Adrenal gland (tissue), 12 donors: ENCODE results near the gene PPP3R2. TPM values are rescaled to one million over a fixed set of nuclear protein-coding genes. Genes with fewer than 3 reads are reported as not detected.
"Not testable (repeated sequence)": the region's sequence is repeated elsewhere in the genome, so short reads cannot be mapped to it uniquely, and the experiment has no call there.

ENCODE experiments used
- DNase-seq, 7 donors: peaks; one replicate each; pipeline ENCODE4 v3.0.0-alpha.2; 2019 to 2020
- H3K27ac ChIP-seq, 5 donors: fragments of 200-600 bp; sonication (generic) in 4 of 5; 1 replicate in 3 of 5; 2 replicates in 2 of 5; pipeline versions ENCODE4 v1.5.1 to v1.8.0; 2016 to 2020; ENCODE audit warnings: mild to moderate bottlenecking in 1 of 5
- H3K27me3 ChIP-seq: fragments of 200-600 bp; 2 replicates; pipeline ENCODE4 v1.8.0; 2021
- H3K36me3 ChIP-seq, 2 donors: fragments of 200-600 bp; replicated peaks in 1 of 2; 1 replicate in 1 of 2; 2 replicates in 1 of 2; pipeline versions ENCODE4 v1.5.1 to v1.8.0; 2018 to 2022
- H3K4me1 ChIP-seq, 2 donors: fragments of 200-600 bp; replicated peaks in 1 of 2; 1 replicate in 1 of 2; 2 replicates in 1 of 2; pipeline versions ENCODE4 v1.5.1 to v1.8.0; 2018 to 2021
- H3K4me3 ChIP-seq, 4 donors: fragments of 200-600 bp; sonication (generic) in 3 of 4; one replicate each; pipeline ENCODE4 v1.5.1; 2016 to 2018
- H3K9me3 ChIP-seq, 3 donors: fragments of 200-600 bp; sonication (generic) in 1 of 3; replicated peaks in 1 of 3; 1 replicate in 2 of 3; 2 replicates in 1 of 3; pipeline versions ENCODE4 v1.5.1 to v1.8.0; 2016 to 2021
- POLR2A ChIP-seq, 2 donors: fragments of 450-650 bp; IDR thresholded peaks; one replicate each; pipeline ENCODE4 v1.6.1; 2017; ENCODE audit warnings: antibody characterized with exemption in 2 of 2, mild to moderate bottlenecking in 2 of 2, moderate library complexity in 1 of 2
- WGBS, 4 donors: extraction: QIAGEN DNeasy Blood & Tissue Kit in 2 of 4; methylation state at CpG; one replicate each; pipeline versions ENCODE4 v1.1.5 to v1.1.7; 2013 to 2017; 5-methylcytosine and 5-hydroxymethylcytosine counted together
- intact Hi-C, 2 donors: fragments of 100-400 bp; cut with DNase I; formaldehyde crosslinking; loops; one replicate each; pipeline versions ENCODE4 v1.14.1 to v1.15.0; 2022 to 2023
- polyA plus RNA-seq, 3 donors: library from polyadenylated mRNA; stranded (reverse); fragments of 200-250 nt in 2 of 3; fragments of 350-450 nt in 1 of 3; fragmentation: Illumina TruSeq in 1 of 3; extraction: RNeasy Lipid Tissue Mini Kit (QIAGEN cat#74804) in 1 of 3; gene quantifications; one replicate each; pipeline ENCODE4 v1.2.3, GENCODE V29; 2013 to 2014
- total RNA-seq, 9 donors: library from RNA; depleted of rRNA in 4 of 9; stranded (reverse); fragments of >200 nt in 4 of 9; fragments of 120-200 nt in 1 of 9; fragmentation: NEBNext Ultra II Directional in 1 of 9; extraction: Animal tissue kit (Norgen Biotek cat#: 25700) in 1 of 9; gene quantifications; one replicate each; pipeline versions ENCODE4 v1.1.0 to v1.2.4, GENCODE V29; 2013 to 2023
- TF ChIP-seq, protein P1 (sequence below), 6 experiments: fragments of 450-650 bp in 4 of 6; fragments of 200-600 bp in 2 of 6; sonication (generic) in 1 of 6; IDR thresholded peaks; 1 replicate in 5 of 6; 2 replicates in 1 of 6; pipeline versions ENCODE4 v1.5.1 to v1.8.0; 2016 to 2021; ENCODE audit warnings: antibody characterized with exemption in 6 of 6, mild to moderate bottlenecking in 2 of 6, moderate library complexity in 1 of 6
- donor health status: healthy with polysubstance abuse.
- donor health status: Bipolar disorder and iron deficiency.
- donor health status: DM: yes; HTN: yes; CAD: no.
- donor health status: DM: no; HTN: no; CAD: no.
- donor health status: DM: no; HTN: no; CAD: no.
- donor health status: DM: yes; HTN: yes; CAD: no.

The PPP3R2 gene
- total and polyA plus RNA-seq, 12 donors: 0.06 TPM; not detected in 11

GRCh38 chr9:101590901-101591300, 3.9 kb downstream of the PPP3R2 start:
- no peak overlapping the region for H3K27ac ChIP-seq
- no peak for DNase-seq
- 72 to 88% (median 85%) methylated on average over 3 of the region's 3 CpGs for WGBS, 4 donors

GRCh38 chr9:101590074-101590473, 4.7 kb downstream of the PPP3R2 start:
- intact Hi-C loops, H3K4me1 ChIP-seq, H3K27ac ChIP-seq, H3K4me3 ChIP-seq, H3K9me3 ChIP-seq, DNase-seq, H3K36me3 ChIP-seq, H3K27me3 ChIP-seq: not testable (repeated sequence)
- WGBS, 4 donors: 79 to 87% (median 81%) methylated on average over 6 of the region's 6 CpGs

More at GRCh38 chr9:101590901-101591300, 3.9 kb downstream of the PPP3R2 start:
- H3K36me3 ChIP-seq: no peaks in the 10 kb centered on the region
- H3K4me1 ChIP-seq: no peaks in the 10 kb centered on the region
- intact Hi-C loops: no loop called here
- H3K4me3 ChIP-seq: no peak overlapping the region
- H3K9me3 ChIP-seq: no peaks in the 10 kb centered on the region
- no peak for TF ChIP-seq POLR2A (IDR thresholded peaks at IDR 0.05)
- TF ChIP-seq, protein P1, sequence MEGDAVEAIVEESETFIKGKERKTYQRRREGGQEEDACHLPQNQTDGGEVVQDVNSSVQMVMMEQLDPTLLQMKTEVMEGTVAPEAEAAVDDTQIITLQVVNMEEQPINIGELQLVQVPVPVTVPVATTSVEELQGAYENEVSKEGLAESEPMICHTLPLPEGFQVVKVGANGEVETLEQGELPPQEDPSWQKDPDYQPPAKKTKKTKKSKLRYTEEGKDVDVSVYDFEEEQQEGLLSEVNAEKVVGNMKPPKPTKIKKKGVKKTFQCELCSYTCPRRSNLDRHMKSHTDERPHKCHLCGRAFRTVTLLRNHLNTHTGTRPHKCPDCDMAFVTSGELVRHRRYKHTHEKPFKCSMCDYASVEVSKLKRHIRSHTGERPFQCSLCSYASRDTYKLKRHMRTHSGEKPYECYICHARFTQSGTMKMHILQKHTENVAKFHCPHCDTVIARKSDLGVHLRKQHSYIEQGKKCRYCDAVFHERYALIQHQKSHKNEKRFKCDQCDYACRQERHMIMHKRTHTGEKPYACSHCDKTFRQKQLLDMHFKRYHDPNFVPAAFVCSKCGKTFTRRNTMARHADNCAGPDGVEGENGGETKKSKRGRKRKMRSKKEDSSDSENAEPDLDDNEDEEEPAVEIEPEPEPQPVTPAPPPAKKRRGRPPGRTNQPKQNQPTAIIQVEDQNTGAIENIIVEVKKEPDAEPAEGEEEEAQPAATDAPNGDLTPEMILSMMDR (IDR thresholded peaks at IDR 0.05): no peak
- no peaks in the 10 kb centered on the region for H3K27me3 ChIP-seq

GRCh38 chr9:101587332-101588043, 7.3 kb downstream of the PPP3R2 start:
- TF ChIP-seq, protein P1 (IDR thresholded peaks at IDR 0.05): no peak
- TF ChIP-seq POLR2A (IDR thresholded peaks at IDR 0.05): no peak
- 68 to 77% (median 72%) methylated on average over 4 of the region's 4 CpGs for WGBS, 4 donors
- no peak overlapping the region for H3K27ac ChIP-seq
- H3K4me1 ChIP-seq: no peaks in the 10 kb centered on the region
- no peak for DNase-seq
- H3K36me3 ChIP-seq: no peaks in the 10 kb centered on the region
- no peaks in the 10 kb centered on the region for H3K27me3 ChIP-seq
- intact Hi-C loops: no loop called here
- no peaks in the 10 kb centered on the region for H3K9me3 ChIP-seq
- H3K4me3 ChIP-seq: no peak overlapping the region

DNA sequence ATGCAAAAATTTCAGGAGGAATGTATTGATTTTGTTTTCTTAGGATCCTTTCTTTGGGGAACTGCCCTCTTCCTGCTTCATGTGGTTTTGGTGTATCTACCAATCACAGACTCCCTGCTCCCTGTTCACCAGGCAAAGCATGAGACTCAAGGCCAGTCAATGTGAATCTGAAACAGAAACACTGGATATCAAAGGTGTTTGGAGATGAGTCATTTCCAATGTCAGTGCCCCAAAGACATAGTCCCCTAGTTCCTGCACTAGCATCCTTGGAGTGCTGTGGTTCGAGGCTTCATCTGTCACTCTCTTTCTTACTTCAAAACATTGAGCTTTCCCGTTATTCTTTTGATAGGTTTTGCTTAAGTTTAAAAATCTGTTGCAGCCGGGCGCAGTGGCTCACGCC, 8.1 kb downstream of the PPP3R2 start:
- WGBS, 4 donors: 57 to 78% (median 72%) methylated on average over 5 of the region's 5 CpGs
- Histone ChIP-seq H3K9me3 (no peaks in the 10 kb centered on the region), H3K36me3 (no peaks in the 10 kb centered on the region)

More for the DNA sequence above, 8.1 kb downstream of the PPP3R2 start:
- H3K4me1 ChIP-seq: no peaks in the 10 kb centered on the region
- no peak for TF ChIP-seq POLR2A (IDR thresholded peaks at IDR 0.05)
- TF ChIP-seq, protein P1 (IDR thresholded peaks at IDR 0.05): no peak
- no peak overlapping the region for H3K4me3 ChIP-seq
- no peak overlapping the region for H3K27ac ChIP-seq
- no peaks in the 10 kb centered on the region for H3K27me3 ChIP-seq
- peak in 1 of 7 donors; percentile 19 for DNase-seq
- intact Hi-C loops: no loop called here
